HCT116 (cell line): ENCODE data around the gene TWIST2. TPM values are rescaled to one million over a fixed set of nuclear protein-coding genes. Genes with fewer than 3 reads are reported as not detected.

ENCODE experiments used
- ATAC-seq: fragments of 200-7000 bp; cut with Tn5 transposase; 2 replicates; pipeline ENCODE4 v1.9.1; 2020; ENCODE audit warnings: mild to moderate bottlenecking, moderate library complexity
- BruUV-seq: library from RNA; stranded (reverse); fragments of 400-500 nt; replicated peaks from 2 replicates; lab custom pipeline; 2021; lab: Mats Ljungman, UMichigan
- CTCF ChIA-PET: fragments of 300-600 bp; sonication (Branson Sonifier 250); formaldehyde crosslinking; loops from one replicate; lab custom pipeline; 2021; ENCODE audit warnings: antibody characterized with exemption; lab: Charles Lee
- POLR2A ChIA-PET: fragments of 300-600, 350-600 bp; sonication (Branson Sonifier 250); formaldehyde crosslinking; loops from one replicate; lab custom pipeline; 2021; ENCODE audit warnings: antibody characterized with exemption; lab: Charles Lee
- RAD21 ChIA-PET, 2 experiments: fragments of 300-600 bp; sonication (Branson Sonifier 250); formaldehyde crosslinking; loops; one replicate each; lab custom pipeline; 2023; ENCODE audit warnings: low total read pairs in 2 of 2; ENCODE audit not compliant: uncharacterized antibody in 2 of 2, unreplicated experiment in 2 of 2, low non-redundant PET in 1 of 2; lab: Charles Lee
- DNase-seq: peaks from one replicate; pipeline ENCODE4 v3.0.0-alpha.2; 2010; ENCODE audit warnings: low read depth, low spot score
- H2AFZ ChIP-seq: fragments of 200-600 bp; shearing (Covaris generic), sonication (generic); 2 replicates; pipeline ENCODE4 v1.6.1; 2017; ENCODE audit warnings: low read depth, mixed run types, mixed read lengths, antibody characterized with exemption, low read length; ENCODE audit not compliant: poor library complexity, severe bottlenecking
- H3K27ac ChIP-seq: 2 replicates; pipeline ENCODE4 v1.5.1; 2012; ENCODE audit warnings: low read depth, low read length
- H3K27me3 ChIP-seq: fragments of 200-600 bp; sonication (generic); 2 replicates; pipeline ENCODE4 v1.6.1; 2016; ENCODE audit warnings: mixed run types, low read length, mixed read lengths; ENCODE audit not compliant: insufficient read depth
- H3K36me3 ChIP-seq, 2 experiments: fragments of 200-500 bp in 1 of 2; fragments of 200-600 bp in 1 of 2; sonication (Bioruptor generic) in 1 of 2; sonication (generic) in 1 of 2; 2 replicates each; pipeline versions ENCODE4 v1.5.1 to v1.6.1; 2014 to 2016; ENCODE audit warnings: low read length in 2 of 2, inconsistent platforms in 1 of 2, mixed read lengths in 1 of 2, mixed run types in 1 of 2; ENCODE audit not compliant: insufficient read depth in 2 of 2, control insufficient read depth in 1 of 2
- H3K4me1 ChIP-seq, 2 experiments: fragments of 200-600 bp in 1 of 2; sonication (generic) in 1 of 2; 2 replicates each; pipeline versions ENCODE4 v1.5.1 to v1.6.1; 2012 to 2017; ENCODE audit warnings: low read length in 2 of 2, inconsistent platforms in 1 of 2, mild to moderate bottlenecking in 1 of 2, mixed read lengths in 1 of 2, mixed run types in 1 of 2, moderate library complexity in 1 of 2; ENCODE audit not compliant: insufficient read depth in 2 of 2, control insufficient read depth in 1 of 2
- H3K4me2 ChIP-seq: fragments of 200-600 bp; sonication (generic); 2 replicates; pipeline ENCODE4 v1.6.1; 2017; ENCODE audit warnings: mixed run types, low read length, mixed read lengths
- H3K4me3 ChIP-seq, 2 experiments: fragments of 200-600 bp in 1 of 2; sonication (generic) in 1 of 2; replicated peaks in 1 of 2; 2 replicates each; pipeline ENCODE4 v1.5.1; 2011 to 2016; ENCODE audit warnings: low read length in 2 of 2, control low read depth in 1 of 2, low read depth in 1 of 2, mild to moderate bottlenecking in 1 of 2, mixed read lengths in 1 of 2, mixed run types in 1 of 2
- H3K79me2 ChIP-seq: fragments of 200-600 bp; sonication (generic); 2 replicates; pipeline ENCODE4 v1.6.1; 2017; ENCODE audit warnings: mild to moderate bottlenecking, mixed run types, low read length, moderate library complexity, mixed read lengths; ENCODE audit not compliant: insufficient read depth
- H3K9ac ChIP-seq: fragments of 200-600 bp; sonication (generic); 2 replicates; pipeline ENCODE4 v1.6.1; 2016; ENCODE audit warnings: low read length, mixed read lengths
- H3K9me2 ChIP-seq: fragments of 200-600 bp; sonication (generic), shearing (Covaris generic); 2 replicates; pipeline ENCODE4 v1.6.1; 2017; ENCODE audit warnings: mixed run types, mild to moderate bottlenecking, moderate library complexity; ENCODE audit not compliant: insufficient read depth
- H3K9me3 ChIP-seq, 2 experiments: fragments of 200-500 bp in 1 of 2; fragments of 200-600 bp in 1 of 2; sonication (Bioruptor generic) in 1 of 2; sonication (generic) in 1 of 2; 2 replicates each; pipeline ENCODE4 v1.6.1; 2014 to 2017; ENCODE audit warnings: low read length in 2 of 2, mixed read lengths in 2 of 2, inconsistent platforms in 1 of 2, low read depth in 1 of 2, mild to moderate bottlenecking in 1 of 2, mixed run types in 1 of 2, moderate library complexity in 1 of 2; ENCODE audit not compliant: control insufficient read depth in 1 of 2, insufficient read depth in 1 of 2
- H4K20me1 ChIP-seq: fragments of 200-600 bp; sonication (generic), shearing (Covaris generic); 2 replicates; pipeline ENCODE4 v1.6.1; 2017; ENCODE audit warnings: mixed run types, mild to moderate bottlenecking, moderate library complexity; ENCODE audit not compliant: insufficient read depth
- ATF3 ChIP-seq: IDR thresholded peaks from 2 replicates; pipeline ENCODE4 v1.6.1; 2012
- CBX3 ChIP-seq: IDR thresholded peaks from 2 replicates; pipeline ENCODE4 v1.6.1; 2012; ENCODE audit warnings: low read depth
- CEBPB ChIP-seq: IDR thresholded peaks from 2 replicates; pipeline ENCODE4 v1.6.1; 2012; ENCODE audit warnings: low read depth
- CTCF ChIP-seq, 3 experiments: fragments of 200-600 bp in 1 of 3; sonication (generic) in 1 of 3; IDR thresholded peaks in 2 of 3; conservative IDR thresholded peaks in 1 of 3; 2 replicates each; pipeline ENCODE4 v1.5.1; 2012 to 2017; ENCODE audit warnings: low read depth in 2 of 3, low read length in 2 of 3, antibody characterized with exemption in 1 of 3, borderline replicate concordance in 1 of 3, control low read depth in 1 of 3, mild to moderate bottlenecking in 1 of 3, mixed read lengths in 1 of 3, mixed run types in 1 of 3, moderate library complexity in 1 of 3; ENCODE audit not compliant: insufficient read depth in 1 of 3
- EGR1 ChIP-seq: IDR thresholded peaks from 2 replicates; pipeline ENCODE4 v1.6.1; 2012; ENCODE audit warnings: low read depth
- EZH2 ChIP-seq: fragments of 200-600 bp; sonication (generic); IDR thresholded peaks from 2 replicates; pipeline ENCODE4 v1.6.1; 2017; ENCODE audit warnings: antibody characterized with exemption, mixed run types
- EZH2phosphoT487 ChIP-seq: fragments of 200-600 bp; IDR thresholded peaks from 2 replicates; pipeline ENCODE4 v1.6.1; 2018; ENCODE audit warnings: antibody characterized with exemption, borderline replicate concordance
- FOSL1 ChIP-seq: IDR thresholded peaks from 2 replicates; pipeline ENCODE4 v1.6.1; 2012; ENCODE audit warnings: low read depth
- MAX ChIP-seq: IDR thresholded peaks from 2 replicates; pipeline ENCODE4 v1.6.1; 2012
- POLR2A ChIP-seq: IDR thresholded peaks from 2 replicates; pipeline ENCODE4 v1.7.0; 2011; ENCODE audit warnings: borderline replicate concordance; ENCODE audit not compliant: insufficient read depth, insufficient read length; ENCODE audit errors: extremely low read depth
- POLR2AphosphoS5 ChIP-seq: IDR thresholded peaks from 2 replicates; pipeline ENCODE4 v1.6.1; 2011; ENCODE audit warnings: mild to moderate bottlenecking, low read depth, low read length, moderate library complexity
- RAD21 ChIP-seq: IDR thresholded peaks from 2 replicates; pipeline ENCODE4 v1.6.1; 2012; ENCODE audit warnings: low read depth, mild to moderate bottlenecking
- REST ChIP-seq: IDR thresholded peaks from 2 replicates; pipeline ENCODE4 v1.6.1; 2012; ENCODE audit warnings: low read depth
- SIN3A ChIP-seq: IDR thresholded peaks from 2 replicates; pipeline ENCODE4 v1.6.1; 2012; ENCODE audit warnings: low read depth
- SP1 ChIP-seq: IDR thresholded peaks from 2 replicates; pipeline ENCODE4 v1.6.1; 2012; ENCODE audit warnings: low read depth
- SRF ChIP-seq: IDR thresholded peaks from 2 replicates; pipeline ENCODE4 v1.6.1; 2012; ENCODE audit warnings: low read depth
- TCF7L2 ChIP-seq: IDR thresholded peaks from 2 replicates; pipeline ENCODE4 v1.7.0; 2011; ENCODE audit warnings: borderline replicate concordance, inconsistent platforms; ENCODE audit not compliant: insufficient read depth, insufficient read length; ENCODE audit errors: extremely low read depth
- ZBTB33 ChIP-seq: IDR thresholded peaks from 2 replicates; pipeline ENCODE4 v1.6.1; 2011; ENCODE audit warnings: mild to moderate bottlenecking, low read length, moderate library complexity; ENCODE audit not compliant: insufficient replicate concordance; ENCODE audit errors: extremely low read depth
- ZFX ChIP-seq: fragments of 450-650 bp; IDR thresholded peaks from 2 replicates; pipeline ENCODE4 v1.6.1; 2017
- ZNF274 ChIP-seq: fragments of 200-500 bp; sonication (Bioruptor generic); IDR thresholded peaks from 2 replicates; pipeline ENCODE4 v1.6.1; 2014; ENCODE audit warnings: mild to moderate bottlenecking, low read depth, low read length, inconsistent platforms
- intact Hi-C: fragments of 100-400 bp; cut with micrococcal nuclease; formaldehyde crosslinking; loops from 2 replicates; pipeline ENCODE4 v1.10.0; 2022
- total RNA-seq: library from RNA; stranded (reverse); gene quantifications from one replicate; pipeline ENCODE4 v1.2.1, GENCODE V29; 2021; ENCODE audit not compliant: unreplicated experiment

Gene TWIST2
- total RNA-seq, 1 experiment from 2014 or later: not detected

- BruUV-seq: no TSS peak
- Histone ChIP-seq H3K79me2 (no peaks in the 10 kb centered on the region), H3K9me3 (no peaks in the 10 kb centered on the region), H3K27me3 (no peaks in the 10 kb centered on the region), H4K20me1 (no peaks in the 10 kb centered on the region), H3K4me3 (no peak overlapping the region), H3K27ac (no peak overlapping the region), H3K4me1 (peaks cover 15 to 25% of the 10 kb centered on the region in 2 experiments), H3K9ac (no peak overlapping the region), H2AFZ (no peak overlapping the region), H3K9me2 (no peaks in the 10 kb centered on the region), H3K36me3 (no peaks in the 10 kb centered on the region), H3K4me2 (no peak overlapping the region)
- no peak for TF ChIP-seq REST
- TF ChIP-seq SIN3A: no peak
- TF ChIP-seq SP1: no peak
- TF ChIP-seq CTCF (IDR thresholded peaks at IDR 0.05 in 2 of 3, conservative IDR thresholded peaks at IDR 0.05 in 1 of 3; ENCODE audit: borderline replicate concordance in 1 of 3, insufficient read depth in 1 of 3, low read depth in 2 of 3, low read length in 2 of 3): no peak
- no peak for TF ChIP-seq EZH2phosphoT487
- TF ChIP-seq CEBPB: no peak
- no peak for TF ChIP-seq ZNF274
- no peak for TF ChIP-seq EZH2
- no peak for TF ChIP-seq ATF3
- TF ChIP-seq RAD21: no peak
- TF ChIP-seq SRF: no peak
- TF ChIP-seq EGR1: no peak
- TF ChIP-seq POLR2AphosphoS5: no peak
- TF ChIP-seq FOSL1: no peak
- TF ChIP-seq ZFX: no peak
- no peak for TF ChIP-seq ZBTB33
- no peak for TF ChIP-seq CBX3
- no peak for TF ChIP-seq MAX
- TF ChIP-seq POLR2A: no peak
- TF ChIP-seq TCF7L2: no peak
- CTCF ChIA-PET: no interaction called here
- DNase-seq (no peak), ATAC-seq (no peak)
- intact Hi-C loops: no loop called here
- RAD21 ChIA-PET: no interaction called here
- POLR2A ChIA-PET: no interaction called here
Observed at GRCh38 chr2:238897122-238897880, 49.4 kb downstream of the TWIST2 start.
